ENCODE measurements around the gene MXI1. TPM values are rescaled to one million over a fixed set of nuclear protein-coding genes. Genes with fewer than 3 reads are reported as not detected.

The MXI1 gene
- total RNA-seq, 1 experiment from 2014 or later = 12.1 TPM

- in situ Hi-C loops (cut with HindIII; ENCODE audit: low pct_unique_long_range_greater_than_20kb, low sequenced_read_pairs) = no loop called here
- CTCF ChIA-PET = no interaction called here
- TF ChIP-seq, protein P1, sequence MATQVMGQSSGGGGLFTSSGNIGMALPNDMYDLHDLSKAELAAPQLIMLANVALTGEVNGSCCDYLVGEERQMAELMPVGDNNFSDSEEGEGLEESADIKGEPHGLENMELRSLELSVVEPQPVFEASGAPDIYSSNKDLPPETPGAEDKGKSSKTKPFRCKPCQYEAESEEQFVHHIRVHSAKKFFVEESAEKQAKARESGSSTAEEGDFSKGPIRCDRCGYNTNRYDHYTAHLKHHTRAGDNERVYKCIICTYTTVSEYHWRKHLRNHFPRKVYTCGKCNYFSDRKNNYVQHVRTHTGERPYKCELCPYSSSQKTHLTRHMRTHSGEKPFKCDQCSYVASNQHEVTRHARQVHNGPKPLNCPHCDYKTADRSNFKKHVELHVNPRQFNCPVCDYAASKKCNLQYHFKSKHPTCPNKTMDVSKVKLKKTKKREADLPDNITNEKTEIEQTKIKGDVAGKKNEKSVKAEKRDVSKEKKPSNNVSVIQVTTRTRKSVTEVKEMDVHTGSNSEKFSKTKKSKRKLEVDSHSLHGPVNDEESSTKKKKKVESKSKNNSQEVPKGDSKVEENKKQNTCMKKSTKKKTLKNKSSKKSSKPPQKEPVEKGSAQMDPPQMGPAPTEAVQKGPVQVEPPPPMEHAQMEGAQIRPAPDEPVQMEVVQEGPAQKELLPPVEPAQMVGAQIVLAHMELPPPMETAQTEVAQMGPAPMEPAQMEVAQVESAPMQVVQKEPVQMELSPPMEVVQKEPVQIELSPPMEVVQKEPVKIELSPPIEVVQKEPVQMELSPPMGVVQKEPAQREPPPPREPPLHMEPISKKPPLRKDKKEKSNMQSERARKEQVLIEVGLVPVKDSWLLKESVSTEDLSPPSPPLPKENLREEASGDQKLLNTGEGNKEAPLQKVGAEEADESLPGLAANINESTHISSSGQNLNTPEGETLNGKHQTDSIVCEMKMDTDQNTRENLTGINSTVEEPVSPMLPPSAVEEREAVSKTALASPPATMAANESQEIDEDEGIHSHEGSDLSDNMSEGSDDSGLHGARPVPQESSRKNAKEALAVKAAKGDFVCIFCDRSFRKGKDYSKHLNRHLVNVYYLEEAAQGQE (IDR thresholded peaks at IDR 0.05; ENCODE audit: insufficient read depth in 1 of 2, low read depth in 2 of 2, low read length in 1 of 2) = no peak
- TF ChIP-seq TCF7L2 (IDR thresholded peaks at IDR 0.05; ENCODE audit: low read depth, low read length) = no peak
- TF ChIP-seq POLR2AphosphoS5 (IDR thresholded peaks at IDR 0.05; ENCODE audit: low read depth, low read length) = no peak
These were observed 11.2 kb downstream of the MXI1 start for GRCh38 chr10:110218632-110219031.

GRCh38 chr10:110219884-110220283 is 12.5 kb downstream of the MXI1 start:
- no peaks in the 10 kb centered on the region; the same call in 1 of the 2 replicates for H3K27me3 ChIP-seq (ENCODE audit: control insufficient read depth, insufficient read depth, low read length)
- no peak overlapping the region for H3K27ac ChIP-seq (ENCODE audit: low read length)
- no TSS peak for BruUV-seq (replicated peaks)
- no peak for DNase-seq (ENCODE audit: low read depth, low spot score)
- no peak overlapping the region for H3K4me3 ChIP-seq (ENCODE audit: low read depth in 2 of 2, low read length in 2 of 2)
- H3K9me3 ChIP-seq (ENCODE audit: control insufficient read depth, insufficient read depth, low read depth, low read length) = no peaks in the 10 kb centered on the region
- ATAC-seq = no peak
- TF ChIP-seq TCF7L2 (IDR thresholded peaks at IDR 0.05; ENCODE audit: low read depth, low read length) = no peak
- no peak for TF ChIP-seq SIN3A (IDR thresholded peaks at IDR 0.05; ENCODE audit: borderline replicate concordance, insufficient read depth, low read depth, low read length)
- no peak for TF ChIP-seq POLR2AphosphoS5 (IDR thresholded peaks at IDR 0.05; ENCODE audit: low read depth, low read length)
- TF ChIP-seq, protein P2, sequence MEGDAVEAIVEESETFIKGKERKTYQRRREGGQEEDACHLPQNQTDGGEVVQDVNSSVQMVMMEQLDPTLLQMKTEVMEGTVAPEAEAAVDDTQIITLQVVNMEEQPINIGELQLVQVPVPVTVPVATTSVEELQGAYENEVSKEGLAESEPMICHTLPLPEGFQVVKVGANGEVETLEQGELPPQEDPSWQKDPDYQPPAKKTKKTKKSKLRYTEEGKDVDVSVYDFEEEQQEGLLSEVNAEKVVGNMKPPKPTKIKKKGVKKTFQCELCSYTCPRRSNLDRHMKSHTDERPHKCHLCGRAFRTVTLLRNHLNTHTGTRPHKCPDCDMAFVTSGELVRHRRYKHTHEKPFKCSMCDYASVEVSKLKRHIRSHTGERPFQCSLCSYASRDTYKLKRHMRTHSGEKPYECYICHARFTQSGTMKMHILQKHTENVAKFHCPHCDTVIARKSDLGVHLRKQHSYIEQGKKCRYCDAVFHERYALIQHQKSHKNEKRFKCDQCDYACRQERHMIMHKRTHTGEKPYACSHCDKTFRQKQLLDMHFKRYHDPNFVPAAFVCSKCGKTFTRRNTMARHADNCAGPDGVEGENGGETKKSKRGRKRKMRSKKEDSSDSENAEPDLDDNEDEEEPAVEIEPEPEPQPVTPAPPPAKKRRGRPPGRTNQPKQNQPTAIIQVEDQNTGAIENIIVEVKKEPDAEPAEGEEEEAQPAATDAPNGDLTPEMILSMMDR (IDR thresholded peaks at IDR 0.05) = peak; percentile 30; the same call in 1 of the 2 replicates
- intact Hi-C loops (cut with micrococcal nuclease; ENCODE audit: unreplicated experiment) (no loop called here), in situ Hi-C loops (cut with HindIII; ENCODE audit: low pct_unique_long_range_greater_than_20kb, low sequenced_read_pairs) (no loop called here)
- H3K36me3 ChIP-seq (ENCODE audit: control insufficient read depth, insufficient read depth, low read length) = no peaks in the 10 kb centered on the region
- ChIA-PET POLR2A (no interaction called here), CTCF (interaction anchor here (1.5 kb wide), 1 partner anchor 9 kb away, joined by 5 read pairs; no protein-coding TSS in a partner anchor)
- peaks cover under 1% of the 10 kb centered on the region; the same call in 1 of the 2 replicates for H3K4me1 ChIP-seq (ENCODE audit: control insufficient read depth, insufficient read depth, low read length)

More at GRCh38 chr10:110218632-110219031, 11.2 kb downstream of the MXI1 start:
- BruUV-seq (replicated peaks) = no TSS peak
- POLR2A ChIA-PET = no interaction called here
- no peaks in the 10 kb centered on the region; the same call in 1 of the 2 replicates for H3K27me3 ChIP-seq (ENCODE audit: control insufficient read depth, insufficient read depth, low read length)
- no peaks in the 10 kb centered on the region; the same call in 1 of the 2 replicates for H3K4me1 ChIP-seq (ENCODE audit: control insufficient read depth, insufficient read depth, low read length)
- no peak overlapping the region for H3K4me3 ChIP-seq (ENCODE audit: low read depth in 2 of 2, low read length in 2 of 2)
- DNase-seq (ENCODE audit: low read depth, low spot score) (no peak), ATAC-seq (no peak)
- intact Hi-C loops (cut with micrococcal nuclease; ENCODE audit: unreplicated experiment) = no loop called here
- no peaks in the 10 kb centered on the region for H3K36me3 ChIP-seq (ENCODE audit: control insufficient read depth, insufficient read depth, low read length)
- no peaks in the 10 kb centered on the region for H3K9me3 ChIP-seq (ENCODE audit: control insufficient read depth, insufficient read depth, low read depth, low read length)
- no peak overlapping the region for H3K27ac ChIP-seq (ENCODE audit: low read length)

GRCh38 chr10:110220398-110220797 is 13.0 kb downstream of the MXI1 start:
- Histone ChIP-seq H3K4me3 (ENCODE audit: low read depth in 2 of 2, low read length in 2 of 2) (no peak overlapping the region), H3K9me3 (ENCODE audit: control insufficient read depth, insufficient read depth, low read depth, low read length) (no peaks in the 10 kb centered on the region), H3K27me3 (ENCODE audit: control insufficient read depth, insufficient read depth, low read length) (no peaks in the 10 kb centered on the region; the same call in 1 of the 2 replicates), H3K27ac (ENCODE audit: low read length) (no peak overlapping the region), H3K4me1 (ENCODE audit: control insufficient read depth, insufficient read depth, low read length) (peaks cover 3% of the 10 kb centered on the region; the same call in 1 of the 2 replicates), H3K36me3 (ENCODE audit: control insufficient read depth, insufficient read depth, low read length) (no peaks in the 10 kb centered on the region)
- no peak for DNase-seq (ENCODE audit: low read depth, low spot score)
- ChIA-PET CTCF (interaction anchor here (1.5 kb wide), 1 partner anchor 9 kb away, joined by 5 read pairs; no protein-coding TSS in a partner anchor), POLR2A (no interaction called here)
- no peak for ATAC-seq
- no peak for TF ChIP-seq SIN3A (IDR thresholded peaks at IDR 0.05; ENCODE audit: borderline replicate concordance, insufficient read depth, low read depth, low read length)
- TF ChIP-seq POLR2AphosphoS5 (IDR thresholded peaks at IDR 0.05; ENCODE audit: low read depth, low read length) = no peak
- TF ChIP-seq, protein P2 (IDR thresholded peaks at IDR 0.05) = no peak
- no peak for TF ChIP-seq TCF7L2 (IDR thresholded peaks at IDR 0.05; ENCODE audit: low read depth, low read length)
- TF ChIP-seq, protein P1 (IDR thresholded peaks at IDR 0.05; ENCODE audit: insufficient read depth in 1 of 2, low read depth in 2 of 2, low read length in 1 of 2) = no peak
- BruUV-seq (replicated peaks) = no TSS peak
- intact Hi-C loops (cut with micrococcal nuclease; ENCODE audit: unreplicated experiment) (no loop called here), in situ Hi-C loops (cut with HindIII; ENCODE audit: low pct_unique_long_range_greater_than_20kb, low sequenced_read_pairs) (no loop called here)
